B cell (primary cell): Measurements from ENCODE around the gene HK2. TPM values are rescaled to one million over a fixed set of nuclear protein-coding genes. Genes with fewer than 3 reads are reported as not detected.
"Not testable (repeated sequence)": the region's sequence is repeated elsewhere in the genome, so short reads cannot be mapped to it uniquely, and the experiment has no call there.

Experiments used
- ATAC-seq: fragments of 200-7000 bp; cut with Tn5 transposase; one replicate; pipeline ENCODE4 v1.10.0; 2021; ENCODE audit warnings: low read depth, mild to moderate bottlenecking, moderate number of reproducible peaks, moderate library complexity
- CTCF ChIA-PET: fragments of 350-600 bp; sonication (Branson Sonifier 250); formaldehyde crosslinking; loops from one replicate; lab custom pipeline; 2021; ENCODE audit warnings: antibody characterized with exemption, inconsistent platforms; lab: Charles Lee
- POLR2A ChIA-PET: fragments of 350-600 bp; sonication (Branson Sonifier 250); formaldehyde crosslinking; loops from one replicate; lab custom pipeline; 2021; ENCODE audit warnings: antibody characterized with exemption; lab: Charles Lee
- DNase-seq: peaks from one replicate; pipeline ENCODE4 v3.0.0; 2013
- H2AFZ ChIP-seq: 2 replicates; pipeline ENCODE4 v1.6.1; 2012; ENCODE audit warnings: mild to moderate bottlenecking, low read depth, low read length; ENCODE audit not compliant: insufficient read depth, poor library complexity, severe bottlenecking
- H3K27ac ChIP-seq, 2 donors: 1 replicate in 1 of 2; 2 replicates in 1 of 2; pipeline ENCODE4 v1.5.1; 2012 to 2013; ENCODE audit warnings: low read length in 2 of 2, mild to moderate bottlenecking in 2 of 2, moderate library complexity in 1 of 2
- H3K27me3 ChIP-seq, 4 experiments: fragments of 200-600 bp in 1 of 4; sonication (generic) in 1 of 4; replicated peaks in 1 of 4; 1 replicate in 2 of 4; 2 replicates in 2 of 4; pipeline versions ENCODE4 v1.6.1 to v1.7.0; 2013 to 2016; ENCODE audit warnings: low read length in 3 of 4, mild to moderate bottlenecking in 2 of 4, mixed read lengths in 1 of 4, moderate library complexity in 1 of 4; ENCODE audit not compliant: insufficient read depth in 4 of 4, control insufficient read depth in 3 of 4; ENCODE audit errors: control extremely low read depth in 1 of 4
- H3K36me3 ChIP-seq, 2 experiments: replicated peaks in 1 of 2; 1 replicate in 1 of 2; 2 replicates in 1 of 2; pipeline versions ENCODE4 v1.6.1 to v1.7.1; 2013; ENCODE audit warnings: low read length in 1 of 2; ENCODE audit not compliant: insufficient read depth in 2 of 2, control insufficient read depth in 1 of 2; ENCODE audit errors: control extremely low read depth in 1 of 2, extremely low read depth in 1 of 2
- H3K4me1 ChIP-seq, 2 donors: fragments of 200-600 bp in 1 of 2; sonication (generic) in 1 of 2; 1 replicate in 1 of 2; 2 replicates in 1 of 2; pipeline versions ENCODE4 v1.5.1 to v1.6.1; 2013 to 2017; ENCODE audit warnings: low read length in 2 of 2; ENCODE audit not compliant: control insufficient read depth in 2 of 2, insufficient read depth in 2 of 2
- H3K4me2 ChIP-seq: replicated peaks from 2 replicates; pipeline ENCODE3; 2012; ENCODE audit warnings: mild to moderate bottlenecking, low read depth, low read length; ENCODE audit not compliant: poor library complexity, severe bottlenecking
- H3K4me3 ChIP-seq, 5 experiments: fragments of 200-600 bp in 1 of 5; sonication (generic) in 1 of 5; 1 replicate in 3 of 5; 2 replicates in 2 of 5; pipeline versions ENCODE4 v1.5.1 to v1.7.0; 2011 to 2016; ENCODE audit warnings: low read length in 4 of 5, mild to moderate bottlenecking in 4 of 5, low read depth in 2 of 5, control low read depth in 1 of 5, moderate library complexity in 1 of 5; ENCODE audit not compliant: insufficient read depth in 1 of 5; ENCODE audit errors: control extremely low read depth in 1 of 5, extremely low read depth in 1 of 5
- H3K79me2 ChIP-seq: fragments of 200-600 bp; sonication (generic); one replicate; pipeline ENCODE4 v1.6.0; 2016; ENCODE audit warnings: low read length; ENCODE audit not compliant: control insufficient read depth, insufficient read depth
- H3K9ac ChIP-seq: fragments of 200-600 bp; sonication (generic); 2 replicates; pipeline ENCODE4 v1.6.1; 2017; ENCODE audit warnings: mild to moderate bottlenecking, low read length, moderate library complexity
- H3K9me3 ChIP-seq, 3 donors: one replicate each; pipeline versions ENCODE4 v1.6.1 to v1.7.1; 2013; ENCODE audit warnings: low read length in 2 of 3; ENCODE audit not compliant: control insufficient read depth in 2 of 3, insufficient read depth in 1 of 3; ENCODE audit errors: control extremely low read depth in 1 of 3
- H4K20me1 ChIP-seq: 2 replicates; pipeline ENCODE4 v1.6.0; 2012; ENCODE audit warnings: mild to moderate bottlenecking, low read length; ENCODE audit not compliant: insufficient read depth, control insufficient read depth, poor library complexity, severe bottlenecking
- H3K27ac Mint-ChIP-seq: one replicate; pipeline ENCODE4 v1.8.0; 2021; ENCODE audit warnings: mixed read lengths
- H3K27me3 Mint-ChIP-seq: one replicate; pipeline ENCODE4 v1.8.0; 2021; ENCODE audit warnings: mixed read lengths
- H3K4me1 Mint-ChIP-seq: one replicate; pipeline ENCODE4 v1.8.0; 2021; ENCODE audit warnings: mixed read lengths
- H3K4me3 Mint-ChIP-seq: one replicate; pipeline ENCODE4 v1.8.0; 2021; ENCODE audit warnings: mixed read lengths
- H3K9me3 Mint-ChIP-seq: one replicate; pipeline ENCODE4 v1.8.0; 2022; ENCODE audit warnings: mixed read lengths; ENCODE audit not compliant: insufficient read depth
- CTCF ChIP-seq: fragments of 200-600 bp; IDR thresholded peaks from one replicate; pipeline ENCODE4 v1.8.0; 2022; ENCODE audit warnings: antibody characterized with exemption, mild to moderate bottlenecking
- EZH2 ChIP-seq: IDR thresholded peaks from 2 replicates; pipeline ENCODE4 v1.6.1; 2012; ENCODE audit warnings: borderline replicate concordance, low read depth, mild to moderate bottlenecking, moderate library complexity, low read length; ENCODE audit not compliant: insufficient read depth, poor library complexity, severe bottlenecking
- WGBS: methylation state at CpG from one replicate; pipeline ENCODE4 v1.1.5; 2013; ENCODE audit warnings: missing lambda C conversion rate; ENCODE audit not compliant: insufficient coverage; 5-methylcytosine and 5-hydroxymethylcytosine counted together
- intact Hi-C: fragments of 100-400 bp; cut with micrococcal nuclease; formaldehyde crosslinking; loops from one replicate; pipeline ENCODE4 v1.10.0; 2022
- polyA plus RNA-seq: library from polyadenylated mRNA; depleted of rRNA; stranded (reverse); fragments of >200 nt; gene quantifications from 2 replicates; pipeline ENCODE4 v1.2.3, GENCODE V29; 2012
- total RNA-seq, 2 donors: library from RNA; stranded (reverse); fragments of 120-200 nt in 1 of 2; gene quantifications; 1 replicate in 1 of 2; 2 replicates in 1 of 2; pipeline versions ENCODE4 v1.2.3 to v1.2.4, GENCODE V29; 2013 to 2022

Gene HK2
- total and polyA plus RNA-seq, 2 donors (not counting 1 experiment from before 2014, with no cell fraction given): 5.0 to 5.7 TPM

DNA sequence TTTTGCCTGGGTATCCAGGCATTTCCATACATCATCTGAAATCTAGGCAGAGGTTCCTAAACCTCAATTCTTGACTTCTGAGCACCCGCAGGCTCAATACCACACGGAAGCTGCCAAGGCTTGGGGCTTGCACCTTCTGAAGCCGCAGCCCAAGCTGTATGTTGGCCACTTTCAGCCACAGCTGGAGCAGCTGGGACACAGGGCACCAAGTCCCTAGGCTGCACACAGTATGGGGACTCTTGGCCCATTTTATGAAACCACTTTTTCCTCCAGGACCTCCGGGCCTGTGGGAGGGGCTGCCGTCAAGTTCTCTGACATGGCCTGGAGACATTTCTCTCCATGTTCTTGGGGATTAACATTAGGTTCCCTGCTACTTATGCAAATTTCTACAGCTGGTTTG lies 72.5 kb downstream of the HK2 start:
- intact Hi-C loops: no loop called here
- Histone ChIP-seq H3K27ac (no peak overlapping the region), H3K4me1 (no peaks in the 10 kb centered on the region), H3K36me3 (no peaks in the 10 kb centered on the region), H3K4me3 (no peak overlapping the region), H3K9ac (no peak overlapping the region), H3K9me3 (no peaks in the 10 kb centered on the region), H3K27me3 (peaks cover 0 to 16% (median under 1%) of the 10 kb centered on the region in 4 experiments), H3K79me2 (no peaks in the 10 kb centered on the region), H2AFZ (no peak overlapping the region), H4K20me1 (no peaks in the 10 kb centered on the region), H3K4me2 (no peak overlapping the region)
- Mint-ChIP-seq H3K27ac (no peak overlapping the region), H3K4me3 (no peak overlapping the region), H3K27me3 (peaks cover 32% of the 10 kb centered on the region), H3K9me3 (no peaks in the 10 kb centered on the region), H3K4me1 (peaks cover 2% of the 10 kb centered on the region)
- ChIA-PET CTCF (no interaction called here), POLR2A (no interaction called here)
- 96% methylated on average over 5 of the region's 5 CpGs for WGBS
- no peak for DNase-seq
- no peak for ATAC-seq
- TF ChIP-seq CTCF (no peak), EZH2 (no peak)

GRCh38 chr2:74907560-74907959 lies 73.6 kb downstream of the HK2 start:
- H4K20me1 ChIP-seq, H3K9ac ChIP-seq, H3K4me3 Mint-ChIP-seq, ATAC-seq, H3K4me1 Mint-ChIP-seq, H3K27ac Mint-ChIP-seq, H3K27ac ChIP-seq, H3K4me3 ChIP-seq, POLR2A ChIA-PET, H3K9me3 Mint-ChIP-seq, H3K36me3 ChIP-seq, H3K4me2 ChIP-seq, H3K9me3 ChIP-seq, intact Hi-C loops, DNase-seq, H2AFZ ChIP-seq, H3K79me2 ChIP-seq, H3K4me1 ChIP-seq: not testable (repeated sequence)
- CTCF ChIA-PET: interaction anchor here (0.7 kb wide), 1 partner anchor 272 kb away, joined by 3 read pairs; no protein-coding TSS in a partner anchor
- peaks cover 0 to 27% (median 3%) of the 10 kb centered on the region in 4 experiments for H3K27me3 ChIP-seq
- no CpG with 5 or more reads among the region's 5 CpGs for WGBS
- H3K27me3 Mint-ChIP-seq: peaks cover 43% of the 10 kb centered on the region
